HepG2 (cell line): Measurements from ENCODE around the gene TEX19. TPM values are rescaled to one million over a fixed set of nuclear protein-coding genes. Genes with fewer than 3 reads are reported as not detected.
A peak's percentile ranks its signal among the peaks of the same experiment; 100 is the strongest.

Experiments used
- CCDC6 ChIP-seq: sonication (generic); formaldehyde crosslinking; IDR thresholded peaks from 2 replicates; pipeline ENCODE4 v1.8.1; 2022; ENCODE audit warnings: mild to moderate bottlenecking, missing genetic modification reagents, moderate library complexity
- JARID2 ChIP-seq: sonication (generic); formaldehyde crosslinking; IDR thresholded peaks from 2 replicates; pipeline ENCODE4 v1.8.1; 2023; ENCODE audit warnings: missing genetic modification reagents, inconsistent platforms; ENCODE audit not compliant: insufficient replicate concordance
- MEF2D ChIP-seq: sonication (generic); formaldehyde crosslinking; IDR thresholded peaks from 2 replicates; pipeline ENCODE4 v1.5.1; 2020; ENCODE audit warnings: mild to moderate bottlenecking, missing genetic modification reagents
- MTA1 ChIP-seq: sonication (generic); formaldehyde crosslinking; IDR thresholded peaks from 2 replicates; pipeline ENCODE4 v1.4.0; 2020; ENCODE audit warnings: missing genetic modification reagents, mild to moderate bottlenecking, borderline replicate concordance
- NCOR1 ChIP-seq: fragments of 200-600 bp; sonication (generic); IDR thresholded peaks from 2 replicates; pipeline ENCODE4 v1.7.0; 2017; ENCODE audit warnings: antibody characterized with exemption, low read length, borderline replicate concordance
- NFE2 ChIP-seq: sonication (generic); formaldehyde crosslinking; IDR thresholded peaks from 2 replicates; pipeline ENCODE4 v1.4.0; 2020; ENCODE audit warnings: missing genetic modification reagents
- NFE2L1 ChIP-seq: sonication (generic); formaldehyde crosslinking; IDR thresholded peaks from 2 replicates; pipeline ENCODE4 v1.4.0; 2020; ENCODE audit warnings: missing genetic modification reagents, mild to moderate bottlenecking, borderline replicate concordance
- NR2F2 ChIP-seq: IDR thresholded peaks from 2 replicates; pipeline ENCODE4 v1.6.1; 2012; ENCODE audit warnings: low read depth, inconsistent platforms, borderline replicate concordance
- PPARG ChIP-seq: conservative IDR thresholded peaks from 2 replicates; pipeline ENCODE4 v1.6.1; 2016; ENCODE audit warnings: missing biosample characterization, missing genetic modification reagents
- TBP ChIP-seq: sonication (generic); formaldehyde crosslinking; IDR thresholded peaks from 2 replicates; pipeline ENCODE4 v1.5.0; 2020; ENCODE audit warnings: missing genetic modification reagents
- ZNF263 ChIP-seq: sonication (generic); formaldehyde crosslinking; IDR thresholded peaks from 2 replicates; pipeline ENCODE4 v1.4.0; 2020; ENCODE audit warnings: missing genetic modification reagents
- ZNF3 ChIP-seq: IDR thresholded peaks from 2 replicates; pipeline ENCODE4 v1.7.0; 2017; ENCODE audit warnings: inconsistent platforms
- ZNF496 ChIP-seq: sonication (generic); formaldehyde crosslinking; IDR thresholded peaks from 2 replicates; pipeline ENCODE4 v1.8.1; 2023; ENCODE audit warnings: mild to moderate bottlenecking, moderate library complexity, missing genetic modification reagents; ENCODE audit not compliant: insufficient replicate concordance
- ZNF678 ChIP-seq: sonication (generic); formaldehyde crosslinking; IDR thresholded peaks from 2 replicates; pipeline ENCODE4 v1.4.0; 2020; ENCODE audit warnings: mild to moderate bottlenecking, missing genetic modification reagents
- ZNF703 ChIP-seq: sonication (generic); formaldehyde crosslinking; IDR thresholded peaks from 2 replicates; pipeline ENCODE4 v1.5.1; 2020; ENCODE audit warnings: missing genetic modification reagents, mild to moderate bottlenecking, moderate library complexity, borderline replicate concordance
- ZNF761 ChIP-seq: sonication (generic); formaldehyde crosslinking; conservative IDR thresholded peaks from 2 replicates; pipeline ENCODE4 v1.4.0; 2020; ENCODE audit warnings: mild to moderate bottlenecking, missing genetic modification reagents
- polyA plus RNA-seq, 8 experiments: library from polyadenylated mRNA; depleted of rRNA in 3 of 8; stranded (reverse) in 7 of 8; unstranded in 1 of 8; fragments of >200 nt; fragmentation: Illumina TruSeq in 4 of 8; extraction: Trizol in 4 of 8; gene quantifications; 2 replicates each; pipeline versions ENCODE4 v1.2.1 to v1.2.3, GENCODE V29; 2011 to 2016; ENCODE audit warnings: low read depth in 4 of 8, missing spikeins in 1 of 8, mixed read lengths in 1 of 8; ENCODE audit not compliant: insufficient read depth in 1 of 8
- total RNA-seq, 5 experiments: library from RNA; depleted of rRNA; stranded (reverse); fragments of >200 nt; fragmentation: Illumina TruSeq; extraction: Trizol; gene quantifications; 2 replicates each; pipeline ENCODE4 v1.2.3, GENCODE V29; 2016; ENCODE audit warnings: low read depth in 1 of 5
- TF ChIP-seq, protein P1 (sequence below): sonication (generic); formaldehyde crosslinking; IDR thresholded peaks from 2 replicates; pipeline ENCODE4 v1.4.0; 2020; ENCODE audit warnings: missing genetic modification reagents
- TF ChIP-seq, protein P2 (sequence below): sonication (generic); formaldehyde crosslinking; IDR thresholded peaks from 2 replicates; pipeline ENCODE4 v1.4.0; 2020; ENCODE audit warnings: mild to moderate bottlenecking, missing genetic modification reagents

The TEX19 gene
- total and polyA plus RNA-seq, 2 of the 13 experiments (the other 11 are each of a cell fraction or from before 2014, with no cell fraction given): 1.3 to 6.0 TPM

- TF ChIP-seq ZNF703 (CRISPR knock-in tag): no peak
- TF ChIP-seq NCOR1: no peak; the same call in 1 of the 2 replicates
- TF ChIP-seq MTA1: 0 out of 2 replicates have a peak, but pooled peaks have one; percentile 22
- no peak for TF ChIP-seq CCDC6 (CRISPR knock-in tag)
- TF ChIP-seq, protein P1, sequence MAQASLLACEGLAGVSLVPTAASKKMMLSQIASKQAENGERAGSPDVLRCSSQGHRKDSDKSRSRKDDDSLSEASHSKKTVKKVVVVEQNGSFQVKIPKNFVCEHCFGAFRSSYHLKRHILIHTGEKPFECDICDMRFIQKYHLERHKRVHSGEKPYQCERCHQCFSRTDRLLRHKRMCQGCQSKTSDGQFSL (CRISPR knock-in tag): no peak
- no peak for TF ChIP-seq JARID2 (CRISPR knock-in tag)
- no peak for TF ChIP-seq ZNF3 (CRISPR knock-in tag)
- TF ChIP-seq NR2F2: 0 out of 2 replicates have a peak, but pooled peaks have one; percentile 25
- no peak for TF ChIP-seq TBP (CRISPR knock-in tag)
- 0 out of 2 replicates have a peak, but pooled peaks have one; percentile 83 for TF ChIP-seq ZNF761 (CRISPR knock-in tag)
- no peak for TF ChIP-seq NFE2L1
- TF ChIP-seq PPARG: no peak
- no peak for TF ChIP-seq ZNF678
- TF ChIP-seq, protein P2, sequence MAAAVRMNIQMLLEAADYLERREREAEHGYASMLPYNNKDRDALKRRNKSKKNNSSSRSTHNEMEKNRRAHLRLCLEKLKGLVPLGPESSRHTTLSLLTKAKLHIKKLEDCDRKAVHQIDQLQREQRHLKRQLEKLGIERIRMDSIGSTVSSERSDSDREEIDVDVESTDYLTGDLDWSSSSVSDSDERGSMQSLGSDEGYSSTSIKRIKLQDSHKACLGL (CRISPR knock-in tag): no peak
- no peak for TF ChIP-seq ZNF496 (CRISPR knock-in tag)
- TF ChIP-seq NFE2 (CRISPR knock-in tag): no peak
- no peak for TF ChIP-seq ZNF263 (CRISPR knock-in tag)
- TF ChIP-seq MEF2D (CRISPR knock-in tag): no peak
- TF ChIP-seq, all 625 proteins: peak for 99
Observed at GRCh38 chr17:82412535-82413520, 53.8 kb downstream of the TEX19 start (continued).

Other genes starting within 250 kb of the TEX19 start
- gene CCDC57, start 146.4 kb upstream of the TEX19 start, total RNA-seq (2016; rRNA removed; fragmentation: Illumina TruSeq; extraction: Trizol): 54.8 and 59.9 TPM in 2 replicates
- gene CCDC57, start 146.4 kb upstream of the TEX19 start, polyA plus RNA-seq (2011; rRNA removed): 59.3 and 69.8 TPM in 2 replicates
- gene SLC16A3, start 130.2 kb upstream of the TEX19 start, total RNA-seq (2016; rRNA removed; fragmentation: Illumina TruSeq; extraction: Trizol): 99.9 and 242 TPM in 2 replicates
- gene SLC16A3, start 130.2 kb upstream of the TEX19 start, polyA plus RNA-seq (2011; rRNA removed): 349 and 598 TPM in 2 replicates
- 28.4 and 31.5 TPM in 2 replicates for gene CSNK1D, start 85.5 kb upstream of the TEX19 start, total RNA-seq (2016; rRNA removed; fragmentation: Illumina TruSeq; extraction: Trizol)
- 128 and 148 TPM in 2 replicates for gene CSNK1D, start 85.5 kb upstream of the TEX19 start, polyA plus RNA-seq (2011; rRNA removed)
- 29.7 and 67.6 TPM in 2 replicates for gene CD7, start 41.6 kb upstream of the TEX19 start, total RNA-seq (2016; rRNA removed; fragmentation: Illumina TruSeq; extraction: Trizol)
- gene CD7, start 41.6 kb upstream of the TEX19 start, polyA plus RNA-seq (2011; rRNA removed): 72.7 and 76.4 TPM in 2 replicates
- gene SECTM1, start 25.5 kb upstream of the TEX19 start, total RNA-seq (2016; rRNA removed; fragmentation: Illumina TruSeq; extraction: Trizol): 2.4 and 5.3 TPM in 2 replicates
- gene SECTM1, start 25.5 kb upstream of the TEX19 start, polyA plus RNA-seq (2011; rRNA removed): 3.5 and 4.2 TPM in 2 replicates
- gene UTS2R, start 12.5 kb downstream of the TEX19 start, total RNA-seq (2016; rRNA removed; fragmentation: Illumina TruSeq; extraction: Trizol): 0.13 TPM in 1 of 2 replicates, not detected in the other
- gene UTS2R, start 12.5 kb downstream of the TEX19 start, polyA plus RNA-seq (2011; rRNA removed): 0.10 and 0.15 TPM in 2 replicates
- gene HEXD, start 59.1 kb downstream of the TEX19 start, total RNA-seq (2016; rRNA removed; fragmentation: Illumina TruSeq; extraction: Trizol): 12.4 and 22.3 TPM in 2 replicates
- 41.8 and 63.2 TPM in 2 replicates for gene HEXD, start 59.1 kb downstream of the TEX19 start, polyA plus RNA-seq (2011; rRNA removed)
- gene OGFOD3, start 59.3 kb downstream of the TEX19 start, total RNA-seq (2016; rRNA removed; fragmentation: Illumina TruSeq; extraction: Trizol): 19.3 and 42.1 TPM in 2 replicates
- gene OGFOD3, start 59.3 kb downstream of the TEX19 start, polyA plus RNA-seq (2011; rRNA removed): 40.0 and 48.0 TPM in 2 replicates
- 27.1 and 43.4 TPM in 2 replicates for gene CYBC1, start 91.5 kb downstream of the TEX19 start, total RNA-seq (2016; rRNA removed; fragmentation: Illumina TruSeq; extraction: Trizol)
- 44.1 and 56.8 TPM in 2 replicates for gene CYBC1, start 91.5 kb downstream of the TEX19 start, polyA plus RNA-seq (2011; rRNA removed)
- 61.1 and 69.8 TPM in 2 replicates for gene NARF, start 99.5 kb downstream of the TEX19 start, total RNA-seq (2016; rRNA removed; fragmentation: Illumina TruSeq; extraction: Trizol)
- 137 and 144 TPM in 2 replicates for gene NARF, start 99.5 kb downstream of the TEX19 start, polyA plus RNA-seq (2011; rRNA removed)
- gene FOXK2, start 160.5 kb downstream of the TEX19 start, total RNA-seq (2016; rRNA removed; fragmentation: Illumina TruSeq; extraction: Trizol): 47.7 and 67.2 TPM in 2 replicates
- gene FOXK2, start 160.5 kb downstream of the TEX19 start, polyA plus RNA-seq (2011; rRNA removed): 67.1 and 73.1 TPM in 2 replicates